ENCODE measurements around the gene FIBP. TPM values are rescaled to one million over a fixed set of nuclear protein-coding genes. Genes with fewer than 3 reads are reported as not detected.
A peak's percentile ranks its signal among the peaks of the same experiment; 100 is the strongest.

FIBP gene
- total and polyA plus RNA-seq, 9 donors, result 32.5 to 74.2 (median 44.2) TPM

DNA sequence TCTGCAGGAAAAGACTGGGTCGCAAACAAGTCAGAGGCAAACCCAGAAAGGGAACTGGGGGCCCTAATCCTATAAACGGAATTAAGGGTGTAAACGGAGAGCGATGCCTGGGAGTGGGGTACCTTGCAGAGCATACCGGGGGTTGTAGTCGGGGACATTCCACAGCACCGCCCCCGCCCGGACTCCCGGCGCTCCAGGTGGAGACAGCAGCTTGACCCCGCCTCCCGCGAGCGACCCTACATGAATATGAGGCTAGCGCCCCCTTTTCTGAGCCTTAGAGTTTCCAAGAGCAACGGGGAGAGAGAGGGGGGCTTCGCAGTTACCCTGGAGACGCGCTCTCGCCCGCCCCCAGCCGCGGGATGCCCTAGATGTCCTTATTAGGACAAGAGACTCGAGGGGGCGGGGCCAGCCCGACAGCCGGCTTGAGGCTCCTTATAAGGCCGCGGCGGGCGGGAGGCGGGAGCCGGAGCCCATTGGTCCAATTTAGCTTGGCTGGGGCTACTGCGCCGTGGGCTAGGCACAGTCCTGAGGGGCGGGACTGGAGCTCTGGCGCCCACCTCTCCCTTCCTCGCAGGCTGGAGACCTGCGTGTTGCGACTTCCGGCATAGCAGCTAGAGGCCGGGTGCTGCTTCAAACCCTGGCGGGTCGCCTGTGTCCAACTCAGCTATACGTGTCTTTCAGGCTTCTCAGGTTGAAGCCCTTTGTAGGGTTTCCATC is 29.0 kb downstream of the FIBP start:
- WGBS, 3 donors, result 0 to 1% (median 1%) methylated on average over 38 to 46 of the region's 46 CpGs
- intact Hi-C loops (cut with DNase I), result no loop called here
- Histone ChIP-seq H3K27ac (peak overlapping the region; percentile 82 to 90), H3K4me3 (peak overlapping the region; percentile 78), H3K4me1 (ENCODE audit: insufficient read depth) (peaks cover 4% of the 10 kb centered on the region), H3K9me3 (no peaks in the 10 kb centered on the region), H3K27me3 (no peaks in the 10 kb centered on the region), H3K36me3 (no peaks in the 10 kb centered on the region)
- peak; percentile 97 to 100 (median 99) for DNase-seq
- TF ChIP-seq EP300 (IDR thresholded peaks at IDR 0.05) (peak; percentile 29), POLR2A (IDR thresholded peaks at IDR 0.05) (peak; percentile 97)
- TF ChIP-seq, protein P1, sequence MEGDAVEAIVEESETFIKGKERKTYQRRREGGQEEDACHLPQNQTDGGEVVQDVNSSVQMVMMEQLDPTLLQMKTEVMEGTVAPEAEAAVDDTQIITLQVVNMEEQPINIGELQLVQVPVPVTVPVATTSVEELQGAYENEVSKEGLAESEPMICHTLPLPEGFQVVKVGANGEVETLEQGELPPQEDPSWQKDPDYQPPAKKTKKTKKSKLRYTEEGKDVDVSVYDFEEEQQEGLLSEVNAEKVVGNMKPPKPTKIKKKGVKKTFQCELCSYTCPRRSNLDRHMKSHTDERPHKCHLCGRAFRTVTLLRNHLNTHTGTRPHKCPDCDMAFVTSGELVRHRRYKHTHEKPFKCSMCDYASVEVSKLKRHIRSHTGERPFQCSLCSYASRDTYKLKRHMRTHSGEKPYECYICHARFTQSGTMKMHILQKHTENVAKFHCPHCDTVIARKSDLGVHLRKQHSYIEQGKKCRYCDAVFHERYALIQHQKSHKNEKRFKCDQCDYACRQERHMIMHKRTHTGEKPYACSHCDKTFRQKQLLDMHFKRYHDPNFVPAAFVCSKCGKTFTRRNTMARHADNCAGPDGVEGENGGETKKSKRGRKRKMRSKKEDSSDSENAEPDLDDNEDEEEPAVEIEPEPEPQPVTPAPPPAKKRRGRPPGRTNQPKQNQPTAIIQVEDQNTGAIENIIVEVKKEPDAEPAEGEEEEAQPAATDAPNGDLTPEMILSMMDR (IDR thresholded peaks at IDR 0.05), result peak in 1 of 3 donors; percentile 25

DNA sequence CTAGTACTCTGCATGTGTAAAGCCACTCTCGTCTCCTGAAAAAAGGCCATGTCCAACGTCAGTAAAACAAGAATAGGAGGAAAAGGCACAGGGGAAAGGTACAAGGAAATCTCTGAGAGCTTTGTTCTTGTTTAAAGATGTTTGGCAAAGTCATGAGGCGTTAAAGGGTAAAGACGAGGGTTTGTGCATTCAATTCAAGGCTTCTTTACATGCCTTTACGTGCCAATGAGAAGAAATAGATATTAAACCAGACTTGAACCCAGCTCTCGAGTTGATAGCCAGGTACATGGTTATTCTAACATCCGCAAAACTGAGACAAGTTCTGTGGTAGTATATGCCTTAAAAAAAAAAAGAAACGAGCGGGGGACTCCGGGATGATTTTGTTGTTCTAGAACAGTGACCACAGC is 29.6 kb downstream of the FIBP start:
- Histone ChIP-seq H3K27me3 (no peaks in the 10 kb centered on the region), H3K4me3 (peak overlapping the region; percentile 78), H3K36me3 (no peaks in the 10 kb centered on the region), H3K27ac (peak overlapping the region; percentile 66 to 90), H3K4me1 (ENCODE audit: insufficient read depth) (peaks cover 4% of the 10 kb centered on the region), H3K9me3 (no peaks in the 10 kb centered on the region)
- TF ChIP-seq POLR2A (IDR thresholded peaks at IDR 0.05), result no peak
- TF ChIP-seq EP300 (IDR thresholded peaks at IDR 0.05), result no peak
- TF ChIP-seq, protein P1 (IDR thresholded peaks at IDR 0.05), result no peak
- 0% methylated on average over 10 of the region's 10 CpGs for WGBS, 3 donors
- intact Hi-C loops (cut with DNase I), result no loop called here
- DNase-seq, result no peak

DNA sequence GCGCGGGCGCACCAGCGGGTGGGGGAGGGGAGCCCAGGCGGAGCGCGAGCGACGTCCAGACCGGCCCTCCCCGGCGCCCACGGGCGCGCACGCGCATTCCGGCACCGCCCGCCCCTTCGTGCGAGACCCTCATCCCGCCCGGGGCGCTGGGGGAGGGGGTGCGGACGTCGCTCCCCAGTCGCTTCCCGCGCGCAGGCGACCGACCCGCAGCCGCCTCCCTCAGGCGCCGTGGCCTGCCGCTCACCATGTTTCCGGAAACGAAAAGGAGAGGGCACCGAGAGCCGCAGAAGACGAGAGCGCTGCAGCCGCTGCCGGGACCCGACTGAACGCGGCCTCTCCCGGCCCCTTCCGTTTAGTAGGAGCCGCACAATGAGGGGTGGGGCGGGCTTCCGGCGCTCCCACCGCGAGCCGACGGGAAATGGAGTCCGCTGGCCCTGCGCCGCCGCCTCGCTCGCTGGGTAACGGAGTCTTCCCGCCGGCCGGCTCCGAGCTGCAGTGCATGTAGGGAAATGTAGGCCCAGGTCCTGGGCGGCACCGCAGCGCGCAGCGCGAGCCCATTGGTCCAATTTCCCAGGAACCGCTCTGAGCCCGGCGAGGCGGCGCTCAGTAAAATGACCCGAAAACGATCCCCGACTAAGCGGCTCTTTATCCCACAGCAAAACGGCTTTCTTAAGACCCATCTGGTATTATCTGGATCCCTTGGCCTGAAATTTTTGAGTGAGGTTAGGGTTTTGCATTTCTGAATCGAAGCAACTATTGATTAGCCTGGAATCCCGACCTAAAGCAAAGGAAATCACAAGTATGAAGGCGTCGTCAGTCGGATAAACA is 30.2 kb downstream of the FIBP start, which contains the start of gene CFL1:
CFL1 (minus strand) TSS at position 328 of the 828 bp plus-strand sequence; CDS start at position 247, 81 bp downstream.
- Histone ChIP-seq H3K36me3 (no peaks in the 10 kb centered on the region), H3K4me3 (peak within 1 kb of the TSS; percentile 78), H3K27ac (peak within 1 kb of the TSS; percentile 77 to 90), H3K27me3 (no peaks in the 10 kb centered on the region), H3K9me3 (no peaks in the 10 kb centered on the region), H3K4me1 (ENCODE audit: insufficient read depth) (peaks cover 4% of the 10 kb centered on the region)
- WGBS, 3 donors, result 0 to 1% (median 1%) methylated on average over 43 to 92 of the region's 92 CpGs
- TF ChIP-seq EP300 (IDR thresholded peaks at IDR 0.05) (peak; percentile 40), POLR2A (IDR thresholded peaks at IDR 0.05) (peak; percentile 97)
- TF ChIP-seq, protein P1 (IDR thresholded peaks at IDR 0.05), result peak in 1 of 3 donors; percentile 26
- DNase-seq, result peak; percentile 97 to 99 (median 98)
- intact Hi-C loops (cut with DNase I), result no loop called here

DNA sequence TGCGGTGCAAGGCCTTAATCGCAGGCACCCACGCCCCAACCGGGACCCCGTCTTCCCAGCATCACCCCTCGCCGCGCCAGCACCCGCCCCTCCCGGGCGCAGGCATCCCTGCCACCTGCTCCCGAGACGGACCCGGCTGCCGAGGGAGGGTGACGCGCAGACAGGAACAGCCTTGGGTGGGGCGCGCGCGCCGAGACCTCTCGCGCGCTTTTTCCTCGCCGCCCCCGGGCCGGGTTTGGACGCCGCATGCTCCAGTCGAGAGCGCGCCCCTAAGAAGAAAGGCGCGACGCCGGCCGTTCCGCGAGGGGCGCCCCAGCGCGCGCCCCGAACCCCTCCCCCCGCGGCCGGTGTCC is 30.8 kb downstream of the FIBP start:
- 0% methylated on average over 18 to 49 of the region's 49 CpGs for WGBS, 3 donors
- Histone ChIP-seq H3K9me3 (no peaks in the 10 kb centered on the region), H3K27me3 (no peaks in the 10 kb centered on the region), H3K36me3 (no peaks in the 10 kb centered on the region), H3K4me3 (peak overlapping the region; percentile 70), H3K27ac (peak overlapping the region; percentile 77 to 86), H3K4me1 (ENCODE audit: insufficient read depth) (peaks cover 4% of the 10 kb centered on the region)
- peak; percentile 56 to 79 (median 75) for DNase-seq
- no peak for TF ChIP-seq EP300 (IDR thresholded peaks at IDR 0.05)
- TF ChIP-seq POLR2A (IDR thresholded peaks at IDR 0.05), result no peak
- TF ChIP-seq, protein P1 (IDR thresholded peaks at IDR 0.05), result no peak
- intact Hi-C loops (cut with DNase I), result no loop called here

All from ovary (tissue), 9 donors.